HG02981 (cell line): ENCODE measurements around the gene ABLIM1.

ENCODE experiments used
- ATAC-seq: cut with Tn5 transposase; IDR thresholded peaks from one replicate; pipeline ENCODE4 v1.9.1; 2021; ENCODE audit warnings: mild to moderate bottlenecking, moderate library complexity; ENCODE audit not compliant: unreplicated experiment

ABLIM1 gene

DNA sequence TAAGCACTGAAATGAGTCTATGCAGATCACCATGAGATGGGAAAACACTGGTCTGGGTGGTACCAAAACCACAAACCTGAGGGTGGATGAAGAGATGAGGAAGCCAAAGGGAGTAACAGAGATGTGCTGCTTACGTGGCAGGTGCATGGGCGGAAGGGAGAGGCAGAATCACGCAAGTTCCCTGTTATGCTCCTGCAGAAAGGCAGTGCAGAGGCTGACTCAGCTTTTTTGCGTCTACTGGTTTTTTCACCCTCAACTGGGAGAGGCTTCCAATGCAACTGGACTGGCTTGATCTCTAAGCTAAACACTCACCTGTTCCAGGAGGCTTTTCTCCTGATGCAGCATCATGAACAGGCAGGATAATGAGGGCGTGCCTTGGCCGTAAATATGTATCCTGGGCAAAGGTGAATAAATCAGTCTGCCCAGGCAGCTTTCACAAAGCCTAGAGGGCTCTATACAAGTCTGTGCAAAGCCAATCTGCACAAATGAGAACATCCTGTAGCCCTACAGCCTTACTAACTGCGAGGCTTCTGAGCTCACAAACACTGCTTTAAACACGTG is 158.4 kb downstream of the ABLIM1 start:
- ATAC-seq, result no peak

GRCh38 chr10:114499116-114499515 is 159.0 kb downstream of the ABLIM1 start:
- ATAC-seq, result peak; percentile 25

DNA sequence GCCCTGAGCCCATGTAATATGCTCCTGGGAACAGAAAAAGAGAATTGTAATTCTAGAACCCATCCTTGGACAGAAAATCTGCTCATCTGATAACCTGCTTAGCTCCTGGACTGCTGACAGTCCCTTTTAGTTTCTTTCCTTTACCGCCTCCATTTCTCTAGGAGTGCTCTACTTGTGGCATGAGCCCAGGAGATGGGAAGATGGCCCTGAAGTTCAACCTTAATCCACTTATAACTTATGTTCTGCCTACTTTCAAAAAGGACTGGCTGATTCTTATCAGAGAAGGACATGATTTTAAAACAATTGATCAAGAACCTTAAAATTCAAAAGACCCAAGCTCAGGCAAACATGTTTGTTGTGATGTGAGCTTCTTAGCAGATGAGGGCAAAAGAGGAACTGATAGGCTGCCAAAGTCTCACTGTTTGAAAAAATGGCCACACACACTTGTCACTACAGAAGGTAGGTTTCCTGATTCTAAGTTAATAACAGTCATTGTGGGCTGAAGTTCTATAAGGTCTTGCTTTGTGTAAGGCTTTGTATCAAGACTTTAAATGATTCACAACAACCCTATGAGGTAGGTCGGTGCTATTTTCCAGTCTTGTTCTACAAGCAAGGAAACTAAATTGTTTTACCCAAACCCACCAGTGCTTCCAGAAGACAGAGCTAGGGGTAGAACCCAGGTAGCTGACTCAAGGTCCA is 159.5 kb downstream of the ABLIM1 start:
- ATAC-seq, result peak; percentile 65

DNA sequence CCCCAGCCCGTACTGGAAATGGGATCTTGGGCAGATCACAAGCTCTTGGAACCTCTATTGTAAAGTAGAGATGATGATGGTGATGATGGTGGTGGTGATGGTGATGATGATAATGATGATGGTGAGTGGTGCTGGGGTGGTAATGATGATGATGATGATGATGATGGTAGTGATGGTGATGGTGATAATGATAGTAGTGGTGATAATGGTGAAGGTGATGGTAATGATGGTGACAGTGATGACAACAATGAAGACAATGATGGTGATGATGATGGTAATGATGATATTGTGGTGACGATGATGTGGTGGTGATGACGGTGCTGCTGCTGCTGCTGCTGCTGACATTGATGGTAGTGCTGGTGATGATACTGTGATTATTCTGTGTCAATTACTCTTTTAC is 162.8 kb downstream of the ABLIM1 start:
- no peak for ATAC-seq

GRCh38 chr10:114492351-114493037 is 165.6 kb downstream of the ABLIM1 start:
- ATAC-seq, result peak; percentile 33

DNA sequence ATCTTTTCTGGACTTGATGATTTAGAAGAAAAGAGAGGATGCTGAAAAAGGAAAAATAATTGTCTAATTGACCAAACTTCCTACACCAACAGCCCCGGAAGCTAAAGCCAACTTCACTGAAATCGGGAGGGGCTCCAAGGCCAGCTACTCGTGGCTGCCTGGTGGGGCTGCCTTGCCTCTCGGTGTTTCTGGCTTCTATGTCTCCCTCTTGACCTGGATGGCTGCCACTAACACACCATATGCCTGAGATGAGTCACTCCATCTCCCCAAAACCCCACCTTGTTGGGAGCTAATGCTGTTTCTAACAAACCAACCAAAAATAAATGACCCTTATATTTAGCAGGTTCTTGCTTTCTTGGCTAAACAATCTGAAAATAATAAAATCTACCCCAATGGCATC is 166.1 kb downstream of the ABLIM1 start:
- ATAC-seq, result no peak

GRCh38 chr10:114491419-114491818 is 166.7 kb downstream of the ABLIM1 start:
- ATAC-seq, result no peak

DNA sequence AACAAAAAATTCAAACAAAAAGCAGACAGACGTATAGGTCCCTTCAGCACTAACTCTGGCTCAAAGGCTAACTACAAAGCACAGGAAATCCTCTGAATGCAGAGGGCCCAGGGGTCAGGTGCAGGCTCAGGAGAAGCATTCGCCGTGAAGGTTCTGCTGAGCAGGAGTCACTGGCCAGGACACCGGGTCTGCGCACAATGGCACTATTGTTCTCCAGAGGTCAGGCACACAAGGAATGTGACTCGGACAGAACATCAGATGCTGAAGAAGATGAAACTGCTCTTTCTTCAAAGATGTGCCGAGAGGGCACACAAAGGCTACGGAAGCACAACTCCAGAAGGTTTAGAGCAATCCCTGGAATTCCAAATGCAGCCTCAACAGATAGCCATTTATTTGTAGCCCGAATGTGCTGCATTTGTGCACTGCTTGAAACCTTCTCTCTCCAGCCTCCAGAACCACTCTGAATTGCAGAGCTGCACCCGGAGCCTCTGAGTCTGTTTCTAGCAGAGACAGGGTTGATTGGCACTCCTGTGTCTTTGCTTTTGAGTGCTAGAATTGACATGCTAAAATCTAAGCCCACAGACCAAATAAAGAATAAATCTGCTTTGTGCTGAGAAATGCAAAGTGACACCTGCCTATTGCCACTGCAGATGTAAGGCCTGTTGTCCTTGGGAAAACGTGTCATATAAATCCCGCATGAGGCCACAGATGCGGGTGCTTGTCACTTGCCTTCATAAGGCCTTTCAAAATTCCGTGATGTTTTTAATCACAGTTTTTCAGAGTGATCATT is 168.4 kb downstream of the ABLIM1 start:
- ATAC-seq, result no peak

GRCh38 chr10:114487815-114488536 is 170.1 kb downstream of the ABLIM1 start:
- no peak for ATAC-seq

- no peak for ATAC-seq
These were observed 170.9 kb downstream of the ABLIM1 start for GRCh38 chr10:114486938-114487814.

GRCh38 chr10:114485696-114486400 is 172.2 kb downstream of the ABLIM1 start:
- no peak for ATAC-seq

GRCh38 chr10:114483575-114483974 is 174.5 kb downstream of the ABLIM1 start:
- ATAC-seq, result no peak

- ATAC-seq, result no peak
These were observed 175.4 kb downstream of the ABLIM1 start for GRCh38 chr10:114482480-114483304.

DNA sequence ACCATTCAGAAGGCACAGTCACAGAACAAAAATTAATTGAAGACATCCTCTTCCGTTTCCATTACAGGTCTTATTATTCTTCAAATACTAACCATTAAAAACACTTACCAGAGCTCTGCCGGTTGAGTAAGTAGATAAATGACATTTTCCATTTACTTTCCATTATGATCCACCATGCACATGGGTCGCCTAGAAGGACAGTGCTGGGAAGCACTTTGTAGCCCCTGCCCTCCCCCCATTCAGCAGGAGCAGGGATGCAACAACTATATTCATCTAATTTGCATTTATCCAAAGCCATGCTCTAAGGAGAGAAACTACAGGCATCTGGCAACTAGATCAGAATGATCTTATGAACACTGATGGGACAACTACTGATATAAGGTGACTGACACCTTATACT is 177.0 kb downstream of the ABLIM1 start:
- no peak for ATAC-seq

DNA sequence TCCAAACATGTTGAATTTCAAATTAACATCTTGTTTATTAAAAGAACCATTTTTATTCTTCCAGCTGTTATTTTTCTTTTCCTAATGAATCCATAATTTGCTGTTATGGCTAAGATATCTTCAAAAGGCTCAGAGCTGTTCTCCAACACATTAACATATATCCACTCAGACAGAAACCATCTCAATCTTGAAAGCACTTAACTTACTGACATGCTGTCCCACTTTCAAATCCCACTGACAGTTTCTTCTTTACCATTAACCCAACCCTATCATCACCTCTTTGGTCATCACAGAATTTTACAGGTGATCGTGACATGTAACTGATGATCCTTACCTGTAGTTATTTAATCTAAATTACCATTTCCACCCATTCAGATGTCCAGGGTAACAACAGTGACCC is 178.2 kb downstream of the ABLIM1 start:
- no peak for ATAC-seq

GRCh38 chr10:114479307-114479706 is 178.8 kb downstream of the ABLIM1 start:
- no peak for ATAC-seq

- ATAC-seq, result no peak
These were observed 179.8 kb downstream of the ABLIM1 start for GRCh38 chr10:114478281-114478680.

- no peak for ATAC-seq
These were observed 180.8 kb downstream of the ABLIM1 start for GRCh38 chr10:114477285-114477684.
